HEK293T (cell line): ENCODE measurements around the gene PIGR.

ENCODE experiments used
- CTCF ChIA-PET: fragments of 350-600 bp; formaldehyde crosslinking; extraction: SDS; loops from one replicate; lab custom pipeline; 2021; ENCODE audit warnings: antibody characterized with exemption, inconsistent platforms; lab: Yijun Ruan, JAX
- POLR2A ChIA-PET: fragments of 350-600 bp; formaldehyde crosslinking; extraction: SDS; loops from one replicate; lab custom pipeline; 2020; ENCODE audit warnings: antibody characterized with exemption, inconsistent platforms; lab: Yijun Ruan, JAX
- DNase-seq: peaks from one replicate; pipeline ENCODE4 v3.0.0; 2012; ENCODE audit warnings: mixed read lengths; ENCODE audit errors: extremely low spot score
- ARNT ChIP-seq: fragments of 450-650 bp; IDR thresholded peaks from 2 replicates; pipeline ENCODE4 v1.6.1; 2017; ENCODE audit warnings: mild to moderate bottlenecking
- BHLHE40 ChIP-seq: fragments of 450-650 bp; IDR thresholded peaks from 2 replicates; pipeline ENCODE4 v1.6.1; 2016; ENCODE audit warnings: mild to moderate bottlenecking, moderate library complexity, borderline replicate concordance
- CTBP1 ChIP-seq: fragments of 450-650 bp; IDR thresholded peaks from 2 replicates; pipeline ENCODE4 v1.6.1; 2016; ENCODE audit warnings: borderline replicate concordance
- ELF4 ChIP-seq: fragments of 450-650 bp; IDR thresholded peaks from 2 replicates; pipeline ENCODE4 v1.6.1; 2017; ENCODE audit warnings: antibody characterized with exemption
- FOXA1 ChIP-seq: fragments of 450-650 bp; IDR thresholded peaks from 2 replicates; pipeline ENCODE4 v1.6.1; 2016; ENCODE audit warnings: mild to moderate bottlenecking
- FOXK2 ChIP-seq: fragments of 450-650 bp; IDR thresholded peaks from 2 replicates; pipeline ENCODE4 v1.6.1; 2016; ENCODE audit warnings: mild to moderate bottlenecking
- FOXM1 ChIP-seq: fragments of 450-650 bp; IDR thresholded peaks from 2 replicates; pipeline ENCODE4 v1.6.1; 2017; ENCODE audit warnings: mild to moderate bottlenecking, borderline replicate concordance
- HDGF ChIP-seq: fragments of 450-650 bp; IDR thresholded peaks from 2 replicates; pipeline ENCODE4 v1.6.1; 2017; ENCODE audit warnings: antibody characterized with exemption, borderline replicate concordance
- L3MBTL2 ChIP-seq: fragments of 450-650 bp; conservative IDR thresholded peaks from 2 replicates; pipeline ENCODE4 v1.6.1; 2016; ENCODE audit warnings: mild to moderate bottlenecking
- LEF1 ChIP-seq: fragments of 450-650 bp; IDR thresholded peaks from 2 replicates; pipeline ENCODE4 v1.6.1; 2017; ENCODE audit warnings: mild to moderate bottlenecking, borderline replicate concordance
- NFRKB ChIP-seq: fragments of 450-650 bp; IDR thresholded peaks from 2 replicates; pipeline ENCODE4 v1.6.1; 2016; ENCODE audit warnings: mild to moderate bottlenecking, moderate library complexity
- SP1 ChIP-seq: fragments of 450-650 bp; IDR thresholded peaks from 2 replicates; pipeline ENCODE4 v1.6.1; 2017
- SUZ12 ChIP-seq: fragments of 450-650 bp; IDR thresholded peaks from 2 replicates; pipeline ENCODE4 v1.6.1; 2016; ENCODE audit warnings: mild to moderate bottlenecking
- TARDBP ChIP-seq: fragments of 450-650 bp; IDR thresholded peaks from 2 replicates; pipeline ENCODE4 v1.6.1; 2016
- ZNF384 ChIP-seq: fragments of 450-650 bp; IDR thresholded peaks from 2 replicates; pipeline ENCODE4 v1.6.1; 2016
- TF ChIP-seq, protein P1 (sequence below): fragments of 450-650 bp; IDR thresholded peaks from 2 replicates; pipeline ENCODE4 v1.6.1; 2016

Gene PIGR

DNA sequence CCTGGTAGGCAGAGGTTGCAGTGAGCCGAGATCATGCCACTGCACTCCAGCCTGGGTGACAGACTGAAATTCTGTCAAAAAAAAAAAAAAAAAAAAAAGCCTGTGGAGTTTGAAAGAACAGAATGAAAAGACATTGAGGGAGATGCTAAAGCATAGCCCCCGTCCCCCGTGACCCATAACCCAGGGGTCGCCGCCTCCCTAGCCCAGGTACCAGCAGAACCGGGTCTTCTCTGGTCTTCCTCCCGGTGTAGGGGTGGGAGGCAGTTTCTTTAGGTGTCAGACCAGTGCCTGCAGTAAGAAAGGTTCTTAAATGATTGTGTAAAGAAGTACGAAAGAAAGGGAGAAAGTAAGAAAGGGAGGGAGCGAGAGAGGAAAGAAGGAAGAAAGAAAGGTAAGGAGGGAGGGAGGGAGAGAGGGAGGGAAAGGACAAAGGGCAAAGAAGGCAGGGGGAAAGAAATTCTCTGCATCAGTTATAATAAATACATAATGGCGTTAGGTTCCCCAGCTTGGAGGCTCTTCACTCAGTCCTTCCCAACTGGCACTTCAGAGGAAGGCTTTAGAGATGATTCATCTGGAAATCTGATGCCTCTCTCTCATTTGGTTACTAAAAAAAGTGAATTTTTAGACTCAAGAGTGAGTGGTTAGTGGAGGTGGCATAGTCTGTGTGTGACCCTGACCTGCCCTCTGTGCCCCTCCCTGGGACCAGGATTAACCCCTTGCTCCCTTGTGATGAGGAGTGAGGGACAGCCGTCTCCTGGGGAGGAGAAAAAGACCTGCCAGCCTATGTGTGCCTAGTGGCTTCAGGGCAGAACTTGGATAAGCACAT lies 48.0 kb downstream of the PIGR start:
- TF ChIP-seq FOXK2: no peak
- TF ChIP-seq, protein P1, sequence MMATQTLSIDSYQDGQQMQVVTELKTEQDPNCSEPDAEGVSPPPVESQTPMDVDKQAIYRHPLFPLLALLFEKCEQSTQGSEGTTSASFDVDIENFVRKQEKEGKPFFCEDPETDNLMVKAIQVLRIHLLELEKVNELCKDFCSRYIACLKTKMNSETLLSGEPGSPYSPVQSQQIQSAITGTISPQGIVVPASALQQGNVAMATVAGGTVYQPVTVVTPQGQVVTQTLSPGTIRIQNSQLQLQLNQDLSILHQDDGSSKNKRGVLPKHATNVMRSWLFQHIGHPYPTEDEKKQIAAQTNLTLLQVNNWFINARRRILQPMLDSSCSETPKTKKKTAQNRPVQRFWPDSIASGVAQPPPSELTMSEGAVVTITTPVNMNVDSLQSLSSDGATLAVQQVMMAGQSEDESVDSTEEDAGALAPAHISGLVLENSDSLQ: no peak
- no peak for TF ChIP-seq TARDBP
- DNase-seq: no peak
- ChIA-PET CTCF (no interaction called here), POLR2A (no interaction called here)

DNA sequence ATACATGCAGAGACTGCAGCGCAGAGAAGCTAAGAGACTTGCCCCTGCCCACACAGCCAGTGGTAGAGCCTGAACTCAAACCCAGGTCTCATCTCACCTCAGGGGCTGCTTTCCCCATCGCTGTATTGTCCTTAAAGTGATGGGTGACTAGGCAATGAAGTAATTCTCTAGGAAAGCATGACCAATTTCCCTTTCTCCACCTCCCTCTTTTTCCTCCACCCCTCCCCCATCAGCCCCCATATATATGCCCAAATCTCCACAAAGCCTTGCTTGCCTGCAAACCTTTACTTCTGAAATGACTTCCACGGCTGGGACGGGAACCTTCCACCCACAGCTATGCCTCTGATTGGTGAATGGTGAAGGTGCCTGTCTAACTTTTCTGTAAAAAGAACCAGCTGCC lies 49.1 kb downstream of the PIGR start, which contains the start of gene IL24:
IL24 (plus strand) TSS at position 269 of the 400 bp plus-strand sequence. CDS start 390 bp downstream, outside the sequence.
- no peak for DNase-seq
- no peak for TF ChIP-seq ELF4
- no peak for TF ChIP-seq HDGF
- TF ChIP-seq ARNT: no peak
- TF ChIP-seq TARDBP: no peak
- no peak for TF ChIP-seq SP1
- TF ChIP-seq L3MBTL2: no peak
- no peak for TF ChIP-seq BHLHE40
- no peak for TF ChIP-seq LEF1
- no peak for TF ChIP-seq NFRKB
- no peak for TF ChIP-seq FOXK2
- no peak for TF ChIP-seq FOXM1
- no peak for TF ChIP-seq FOXA1
- ChIA-PET CTCF (interaction anchor here (0.6 kb wide), 1 partner anchor 233 kb away, joined by 3 read pairs; no protein-coding TSS in a partner anchor), POLR2A (no interaction called here)

DNA sequence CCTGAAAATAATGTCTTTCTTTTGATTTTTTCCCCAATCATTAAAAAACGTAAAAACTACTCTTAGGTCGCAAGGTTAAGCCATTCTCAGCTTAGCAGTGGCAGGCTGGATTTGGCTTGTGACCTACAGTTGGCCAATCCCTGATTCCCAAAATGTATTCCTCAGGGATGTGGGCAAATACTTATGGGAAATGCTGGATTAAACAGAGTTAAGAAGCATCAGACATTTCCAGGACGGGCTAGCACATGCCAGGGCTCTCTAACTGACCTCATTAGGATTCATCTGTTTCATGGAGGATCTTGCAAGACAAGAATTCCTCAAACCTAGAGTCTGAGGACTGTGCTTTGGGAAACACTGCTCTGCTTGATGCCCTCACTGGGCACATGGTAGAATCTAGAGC lies 50.0 kb downstream of the PIGR start:
- POLR2A ChIA-PET: no interaction called here
- DNase-seq: no peak
- no peak for TF ChIP-seq FOXK2
- TF ChIP-seq FOXM1: no peak
- no peak for TF ChIP-seq HDGF
- TF ChIP-seq TARDBP: no peak
- no peak for TF ChIP-seq SUZ12
- TF ChIP-seq L3MBTL2: no peak
- TF ChIP-seq ELF4: no peak
- TF ChIP-seq NFRKB: no peak
- no peak for TF ChIP-seq BHLHE40
- no peak for TF ChIP-seq FOXA1
- TF ChIP-seq ARNT: no peak
- no peak for TF ChIP-seq LEF1
- no peak for TF ChIP-seq ZNF384
- no peak for TF ChIP-seq SP1
- TF ChIP-seq, protein P1: no peak
- CTCF ChIA-PET: interaction anchor here (1.2 kb wide), 1 partner anchor 31 kb away, joined by 3 read pairs; the partner anchor contains the start of gene IL20

DNA sequence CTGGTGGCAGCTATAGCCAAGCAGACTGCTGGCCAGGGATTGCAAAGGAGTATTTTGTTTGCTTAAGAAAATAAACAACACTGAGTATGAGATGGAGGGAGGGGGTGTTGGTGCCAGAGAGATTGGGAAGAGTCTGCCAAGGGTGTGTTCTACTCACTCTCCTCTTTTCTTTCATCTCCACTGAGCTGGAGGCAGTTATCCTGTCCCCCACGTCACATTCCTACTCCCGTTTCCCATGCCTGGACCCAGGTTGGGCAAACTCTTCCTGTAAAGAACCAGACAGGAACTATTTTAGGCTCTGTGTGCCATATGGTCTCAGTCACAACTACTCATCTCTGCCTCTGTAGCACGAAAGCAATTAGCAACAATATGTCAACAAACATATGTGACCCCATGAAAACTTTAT lies 50.4 kb downstream of the PIGR start:
- TF ChIP-seq, protein P1: no peak
- TF ChIP-seq FOXA1 (no peak), CTBP1 (no peak), NFRKB (no peak), FOXM1 (no peak), LEF1 (no peak), HDGF (no peak), BHLHE40 (no peak), FOXK2 (no peak), SUZ12 (no peak), ELF4 (no peak), TARDBP (no peak)
- POLR2A ChIA-PET: no interaction called here
- no peak for DNase-seq
- CTCF ChIA-PET: interaction anchor here (1.2 to 1.3 kb wide), 2 partner anchors 16 to 30 kb away, joined by 3 to 5 read pairs; partner anchors contain the start of gene IL20

DNA sequence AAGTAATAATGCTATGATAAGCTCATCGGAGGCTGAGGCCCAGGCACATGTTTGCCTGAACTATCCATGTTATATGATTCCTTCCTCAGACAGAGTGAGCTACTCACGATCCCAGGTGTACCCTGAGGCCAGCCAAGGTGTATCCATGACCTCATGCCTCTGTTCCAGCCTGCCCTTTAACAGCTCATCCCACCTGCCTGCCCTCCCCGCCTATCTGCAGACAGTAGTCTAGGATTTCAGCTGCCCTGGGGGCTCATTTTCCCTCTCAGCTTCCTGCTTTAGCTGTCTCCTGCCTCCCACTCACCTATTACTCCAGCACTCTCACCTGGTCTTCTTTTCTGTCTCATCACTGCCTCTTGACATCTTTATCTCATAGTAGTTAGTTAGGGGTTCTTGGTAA lies 50.9 kb downstream of the PIGR start:
- POLR2A ChIA-PET: no interaction called here
- CTCF ChIA-PET: interaction anchor here (0.7 to 1.3 kb wide), 4 partner anchors 17 to 237 kb away, joined by 3 to 5 read pairs (median 3); partner anchors contain the start of gene IL20
- no peak for DNase-seq
- TF ChIP-seq LEF1 (no peak), FOXK2 (no peak), ELF4 (no peak), NFRKB (no peak), TARDBP (no peak)

DNA sequence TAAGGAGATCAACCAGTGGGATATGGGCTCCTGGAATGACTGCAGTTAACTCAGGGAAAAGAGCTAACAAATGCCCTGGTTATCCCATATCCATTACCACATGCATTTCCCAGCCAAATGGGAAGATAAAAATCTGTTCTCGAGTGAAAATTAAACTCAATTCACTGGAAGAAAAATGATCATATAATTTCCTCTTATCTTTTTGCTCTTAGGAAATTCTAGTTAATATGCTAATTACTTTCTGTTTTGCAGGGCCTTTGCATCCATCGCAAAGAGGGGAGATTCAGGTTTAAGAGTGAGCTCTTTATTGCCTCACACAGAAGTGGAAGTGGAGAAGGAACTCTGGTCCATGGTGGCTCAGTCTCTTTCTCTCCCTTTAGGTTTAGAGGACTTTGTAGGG lies 52.9 kb downstream of the PIGR start:
- no peak for DNase-seq
- CTCF ChIA-PET: interaction anchor here (1.8 kb wide), 1 partner anchor 15 kb away, joined by 6 read pairs; no protein-coding TSS in a partner anchor
- POLR2A ChIA-PET: no interaction called here
- TF ChIP-seq HDGF (no peak), TARDBP (no peak), L3MBTL2 (no peak), LEF1 (no peak), CTBP1 (no peak), FOXK2 (no peak), ELF4 (no peak)
- TF ChIP-seq, protein P1: no peak
